Ovary (tissue), 3 donors: ENCODE results near the gene HDLBP.

Experiments
- CTCF ChIP-seq, 3 donors: fragments of 450-650 bp in 2 of 3; fragments of 200-600 bp in 1 of 3; IDR thresholded peaks; one replicate each; pipeline versions ENCODE4 v1.5.1 to v1.8.0; 2016 to 2022; ENCODE audit warnings: antibody characterized with exemption in 3 of 3, mild to moderate bottlenecking in 1 of 3
- EP300 ChIP-seq: sonication (generic); formaldehyde crosslinking; IDR thresholded peaks from one replicate; pipeline ENCODE4 v1.6.1; 2017; ENCODE audit warnings: antibody characterized with exemption
- POLR2A ChIP-seq: fragments of 450-650 bp; IDR thresholded peaks from one replicate; pipeline ENCODE4 v1.6.1; 2017; ENCODE audit warnings: antibody characterized with exemption, mild to moderate bottlenecking, moderate library complexity
- donor health status: DM: no; HTN: no; CAD: no.

DNA sequence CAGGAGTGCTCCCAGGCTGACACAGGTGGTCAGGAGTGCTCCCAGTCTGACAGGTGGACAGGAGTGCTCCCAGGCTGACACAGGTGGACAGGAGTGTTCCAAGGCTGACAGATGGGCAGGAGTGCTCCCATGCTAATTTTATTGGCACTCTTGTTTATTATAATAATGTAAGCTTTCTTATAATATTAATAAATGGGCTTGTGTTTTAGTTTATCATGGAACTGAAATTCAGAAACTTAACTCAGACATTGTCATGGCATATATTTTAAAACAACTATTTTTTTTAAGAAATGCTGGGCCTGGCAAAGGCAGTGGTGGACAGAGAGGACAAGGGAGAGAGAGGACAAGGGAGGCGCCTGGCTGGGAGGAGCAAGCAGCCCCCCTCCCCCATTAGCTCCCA, 108.3 kb downstream of the HDLBP start:
- TF ChIP-seq POLR2A, result no peak
- no peak for TF ChIP-seq CTCF (IDR thresholded peaks at IDR 0.05)
- TF ChIP-seq EP300, result no peak
